GM19099 (cell line): Measurements from ENCODE around the gene SYP.

Source experiments
- POLR2A ChIP-seq: IDR thresholded peaks from 3 replicates; pipeline ENCODE4 v1.6.1; 2011; ENCODE audit warnings: low read depth; ENCODE audit not compliant: insufficient read length; ENCODE audit errors: extremely low read depth

The SYP gene

DNA sequence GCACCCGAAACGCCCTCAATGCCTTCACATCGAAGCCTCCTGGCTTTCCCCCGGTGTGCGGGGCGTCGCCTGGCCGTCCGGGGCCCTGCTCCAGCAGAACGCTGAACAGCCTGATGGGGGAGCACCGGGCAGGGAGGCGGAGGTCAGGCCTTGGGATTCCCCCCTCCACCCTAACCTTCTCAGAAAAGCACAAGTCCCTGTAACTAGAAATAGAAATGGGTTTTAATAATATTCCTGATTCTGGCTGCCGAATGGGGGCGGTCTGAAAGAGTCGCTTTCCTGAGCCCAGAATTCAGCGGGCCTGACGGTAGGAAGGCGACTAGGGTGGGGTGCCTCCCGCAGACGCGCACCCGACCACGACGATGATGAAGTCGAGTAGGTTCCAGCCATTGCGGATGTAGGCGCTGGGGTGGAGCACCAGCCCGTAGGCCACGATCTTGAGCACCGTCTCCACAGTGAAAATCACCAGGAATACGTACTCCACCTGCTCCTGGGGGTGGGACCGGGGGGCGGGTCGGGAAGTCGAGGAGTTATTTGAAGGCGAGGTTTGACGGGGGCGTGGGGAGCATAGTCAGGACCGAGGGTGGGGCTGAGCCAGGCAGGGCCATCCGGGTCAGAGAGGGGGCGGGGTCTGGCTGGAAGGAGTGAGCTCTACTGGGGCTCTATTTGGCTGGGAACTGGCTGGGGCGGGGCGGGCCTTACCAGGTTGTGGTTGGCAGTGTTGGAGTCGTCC is 30.7 kb upstream of the SYP start:
- TF ChIP-seq POLR2A = no peak

DNA sequence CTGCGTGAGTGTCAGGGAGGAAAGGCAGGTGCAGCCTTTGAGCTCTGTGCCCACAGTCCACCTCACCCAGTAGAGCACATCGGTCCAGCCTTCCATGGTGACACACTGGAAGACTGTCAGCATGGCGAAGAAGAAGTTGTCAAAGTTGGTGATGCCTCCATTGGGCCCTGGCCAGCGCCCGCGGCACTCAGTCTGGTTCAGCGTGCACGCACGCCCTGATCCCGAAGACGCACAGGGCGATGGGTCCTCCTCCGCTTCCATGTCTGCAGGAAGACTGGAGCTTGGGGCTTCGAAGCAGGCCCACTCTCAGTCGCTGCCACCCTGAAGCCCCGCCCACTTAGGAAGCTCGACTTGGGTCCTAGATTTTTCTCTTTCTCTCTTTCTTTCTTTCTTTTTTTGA is 28.2 kb upstream of the SYP start:
- no peak for TF ChIP-seq POLR2A

DNA sequence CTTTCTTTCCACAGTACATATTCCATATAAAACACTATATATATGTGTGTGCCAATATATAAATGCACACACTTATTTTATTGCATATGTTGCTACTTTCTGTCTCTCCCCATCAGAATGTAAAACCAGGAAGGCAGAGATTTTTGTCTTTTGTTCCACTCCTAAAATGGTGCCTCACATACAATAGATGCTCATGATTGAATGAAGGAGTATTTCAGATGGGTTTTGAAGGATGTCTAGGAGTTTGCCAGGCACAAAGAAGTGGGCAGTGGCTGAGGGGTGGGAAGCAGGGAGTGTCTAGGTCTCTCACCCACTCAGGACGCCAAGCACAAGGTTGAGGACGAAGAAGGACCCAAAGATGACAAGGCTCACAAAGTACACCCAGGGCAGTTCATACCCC is 27.7 kb upstream of the SYP start:
- TF ChIP-seq POLR2A = no peak

DNA sequence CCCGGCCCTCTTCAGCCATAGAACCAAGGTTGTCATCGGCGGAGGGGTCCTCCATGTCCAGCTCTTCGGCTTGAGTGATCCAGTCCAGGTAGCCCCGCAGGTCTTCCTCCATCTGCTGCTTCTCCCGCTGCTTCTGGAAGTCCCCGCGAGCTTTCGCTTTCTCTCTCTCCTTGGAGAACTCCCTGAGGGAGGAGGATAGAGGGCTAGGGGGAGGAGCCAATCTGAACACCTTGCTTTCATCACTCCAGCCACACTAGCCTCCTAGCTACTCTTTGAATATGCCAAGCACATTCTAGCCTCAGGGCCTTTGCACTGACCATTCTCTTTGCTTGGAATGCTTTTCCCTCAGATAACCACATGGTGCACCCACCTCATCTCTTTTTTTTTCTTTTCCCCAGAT is 27.0 kb upstream of the SYP start:
- no peak for TF ChIP-seq POLR2A

DNA sequence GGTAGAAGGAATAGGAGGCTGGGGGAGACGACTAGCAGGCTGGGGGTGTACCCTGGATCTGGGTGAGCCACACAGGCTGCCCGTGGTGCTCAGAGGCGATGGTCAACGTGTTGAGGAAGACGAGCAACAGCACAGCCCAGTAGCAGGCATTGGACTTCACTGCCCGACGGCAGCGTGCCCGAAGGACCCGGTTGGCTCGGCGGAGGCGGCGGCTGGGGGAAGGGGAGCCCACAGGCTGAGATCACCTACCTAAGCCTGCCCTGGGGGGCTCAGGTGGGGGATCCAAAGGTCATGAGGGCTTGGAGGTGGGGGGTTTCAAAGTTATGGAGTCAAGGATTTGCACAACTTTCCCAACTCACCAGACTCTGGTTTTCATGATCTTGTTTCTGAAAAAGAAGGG is 25.9 kb upstream of the SYP start:
- no peak for TF ChIP-seq POLR2A

DNA sequence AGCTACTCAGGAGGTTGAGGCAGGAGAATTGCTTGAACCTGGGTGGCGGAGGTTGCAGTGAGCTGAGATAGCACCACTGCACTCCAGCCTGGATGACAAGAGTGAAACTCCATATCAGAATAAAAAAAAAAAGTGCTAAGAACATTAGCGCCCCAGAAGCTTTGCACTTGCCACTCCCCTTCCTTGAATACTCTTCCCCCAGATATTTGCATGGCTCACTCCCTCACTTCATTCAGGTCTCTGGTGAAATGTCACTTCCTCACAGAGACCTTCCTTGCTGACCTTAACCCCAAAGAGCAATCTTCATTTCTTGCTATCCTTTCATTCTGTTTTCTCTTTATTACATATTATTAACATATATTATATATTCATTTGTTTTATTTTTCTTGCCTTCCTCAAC is 21.9 kb upstream of the SYP start:
- TF ChIP-seq POLR2A = no peak

- no peak for TF ChIP-seq POLR2A
Observed at GRCh38 chrX:49220100-49220499, 20.1 kb upstream of the SYP start.

GRCh38 chrX:49214996-49215526 is 15.1 kb upstream of the SYP start:
- no peak for TF ChIP-seq POLR2A

- TF ChIP-seq POLR2A = no peak
Observed at GRCh38 chrX:49214416-49214815, 14.4 kb upstream of the SYP start.

GRCh38 chrX:49212861-49213260 is 12.9 kb upstream of the SYP start:
- no peak for TF ChIP-seq POLR2A

GRCh38 chrX:49212209-49212608 is 12.2 kb upstream of the SYP start:
- no peak for TF ChIP-seq POLR2A

- no peak for TF ChIP-seq POLR2A
Observed at GRCh38 chrX:49211074-49211473, 11.1 kb upstream of the SYP start.

GRCh38 chrX:49210406-49210805 is 10.4 kb upstream of the SYP start:
- no peak for TF ChIP-seq POLR2A

GRCh38 chrX:49209434-49210251 is 9.7 kb upstream of the SYP start:
- TF ChIP-seq POLR2A = no peak

GRCh38 chrX:49208399-49208798 is 8.4 kb upstream of the SYP start:
- no peak for TF ChIP-seq POLR2A

DNA sequence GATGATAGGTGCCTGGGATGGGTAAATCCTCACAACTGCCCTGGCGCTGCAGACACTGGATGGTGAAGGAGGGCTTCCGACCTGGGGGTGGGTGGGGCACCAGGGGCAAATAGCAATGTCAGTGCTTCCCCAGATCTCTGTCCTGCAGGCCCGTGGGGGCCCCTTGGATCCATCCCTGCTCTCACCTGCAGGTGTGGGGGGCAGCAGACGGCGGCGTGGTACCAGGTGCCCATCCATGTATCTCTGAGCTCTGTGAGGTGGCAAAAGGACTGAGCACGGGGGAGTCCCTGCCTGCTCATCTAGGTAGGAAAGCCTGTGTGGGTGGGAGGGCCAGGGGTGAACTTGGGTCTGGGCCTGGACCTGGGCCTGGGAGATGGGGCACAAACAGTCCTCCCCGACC is 6.5 kb upstream of the SYP start:
- no peak for TF ChIP-seq POLR2A
